HG03469 (cell line): ENCODE results near the gene CDPF1.
"Not testable (repeated sequence)": the region's sequence is repeated elsewhere in the genome, so short reads cannot be mapped to it uniquely, and the experiment has no call there.

ENCODE experiments used
- ATAC-seq: cut with Tn5 transposase; IDR thresholded peaks from one replicate; pipeline ENCODE4 v1.9.1; 2021; ENCODE audit warnings: mild to moderate bottlenecking, moderate library complexity, moderate number of reproducible peaks; ENCODE audit not compliant: unreplicated experiment

Gene CDPF1

GRCh38 chr22:46281866-46282678 lies 32.0 kb upstream of the CDPF1 start:
- no peak for ATAC-seq

- no peak for ATAC-seq
Measured at GRCh38 chr22:46280999-46281623, 31.0 kb upstream of the CDPF1 start.

GRCh38 chr22:46280063-46280817 lies 30.1 kb upstream of the CDPF1 start:
- ATAC-seq = no peak

- no peak for ATAC-seq
Measured at GRCh38 chr22:46278656-46279645, 28.9 kb upstream of the CDPF1 start.

- no peak for ATAC-seq
Measured at GRCh38 chr22:46276563-46276962, 26.5 kb upstream of the CDPF1 start.

GRCh38 chr22:46275455-46276122 lies 25.5 kb upstream of the CDPF1 start:
- no peak for ATAC-seq

- no peak for ATAC-seq
Measured at GRCh38 chr22:46274381-46274780, 24.3 kb upstream of the CDPF1 start.

- no peak for ATAC-seq
Measured at GRCh38 chr22:46273432-46274148, 23.5 kb upstream of the CDPF1 start.

GRCh38 chr22:46272762-46273431 lies 22.8 kb upstream of the CDPF1 start:
- ATAC-seq = no peak

- ATAC-seq = no peak
Measured at GRCh38 chr22:46272196-46272595, 22.1 kb upstream of the CDPF1 start.

GRCh38 chr22:46269564-46269963 lies 19.5 kb upstream of the CDPF1 start:
- ATAC-seq = no peak

- no peak for ATAC-seq
Measured at GRCh38 chr22:46267431-46268279, 17.6 kb upstream of the CDPF1 start, which contains the start of gene TTC38. TTC38 (plus strand) TSS chr22:46268008; CDS start chr22:46268040, 32 bp downstream.

- not testable (repeated sequence) for ATAC-seq
Measured at GRCh38 chr22:46265627-46266026, 15.5 kb upstream of the CDPF1 start.

- ATAC-seq = not testable (repeated sequence)
Measured at GRCh38 chr22:46264520-46264919, 14.4 kb upstream of the CDPF1 start.

GRCh38 chr22:46263216-46263590 lies 13.1 kb upstream of the CDPF1 start, which contains the start of gene PKDREJ:
PKDREJ (minus strand) TSS chr22:46263343; CDS start chr22:46263322, 21 bp downstream.
- ATAC-seq = no peak

GRCh38 chr22:46262449-46263215 lies 12.5 kb upstream of the CDPF1 start:
- ATAC-seq = no peak

- no peak for ATAC-seq
Measured at GRCh38 chr22:46260038-46260437, 9.9 kb upstream of the CDPF1 start.
